NAMALWA (cell line): ENCODE data around the gene ALG12.
A peak's percentile ranks its signal among the peaks of the same experiment; 100 is the strongest.
"Not testable (repeated sequence)": the region's sequence is repeated elsewhere in the genome, so short reads cannot be mapped to it uniquely, and the experiment has no call there.

Experiments
- DNase-seq: peaks from one replicate; pipeline ENCODE4 v3.0.0-alpha.2; 2015; ENCODE audit warnings: low spot score

Gene ALG12

GRCh38 chr22:49867303-49868265 lies 50.7 kb downstream of the ALG12 start:
- DNase-seq = no peak

- no peak for DNase-seq
Measured at GRCh38 chr22:49866646-49867045, 51.6 kb downstream of the ALG12 start.

GRCh38 chr22:49866134-49866533 lies 52.1 kb downstream of the ALG12 start:
- no peak for DNase-seq

DNA sequence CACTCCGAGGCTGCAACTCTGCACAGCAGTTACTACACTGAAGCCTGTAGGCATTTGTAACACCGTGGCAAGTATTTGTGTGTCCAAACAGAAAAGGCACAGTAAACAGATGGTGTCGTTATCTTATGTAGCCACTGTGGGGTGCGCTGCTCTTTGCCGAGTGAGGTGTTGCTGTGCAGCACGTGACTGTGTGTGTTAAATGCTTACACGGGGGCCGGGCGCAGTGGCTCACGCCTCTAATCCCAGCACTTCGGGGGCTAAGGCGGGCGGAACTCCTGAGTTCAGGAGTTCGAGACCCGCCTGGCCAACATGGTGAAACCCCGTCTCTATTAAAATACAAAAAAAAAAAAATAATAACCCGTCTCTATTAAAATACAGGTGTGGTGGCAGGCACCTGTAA lies 53.1 kb downstream of the ALG12 start:
- no peak for DNase-seq

- no peak for DNase-seq
Measured at GRCh38 chr22:49863931-49864330, 54.3 kb downstream of the ALG12 start.

DNA sequence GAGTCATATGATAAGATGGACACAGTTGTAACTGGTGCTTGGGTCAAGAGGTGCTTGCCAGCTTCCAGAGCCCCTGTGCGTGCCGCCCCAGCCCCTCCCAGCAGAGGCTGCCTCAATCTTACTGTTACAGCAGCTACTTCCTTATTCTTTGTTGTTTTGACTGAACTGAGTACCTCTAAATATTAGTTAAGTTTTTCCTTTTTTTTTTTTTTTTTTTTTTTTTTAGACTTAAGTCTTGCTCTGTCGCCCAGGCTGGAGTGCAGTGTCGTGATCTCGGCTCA lies 55.8 kb downstream of the ALG12 start:
- no peak for DNase-seq

DNA sequence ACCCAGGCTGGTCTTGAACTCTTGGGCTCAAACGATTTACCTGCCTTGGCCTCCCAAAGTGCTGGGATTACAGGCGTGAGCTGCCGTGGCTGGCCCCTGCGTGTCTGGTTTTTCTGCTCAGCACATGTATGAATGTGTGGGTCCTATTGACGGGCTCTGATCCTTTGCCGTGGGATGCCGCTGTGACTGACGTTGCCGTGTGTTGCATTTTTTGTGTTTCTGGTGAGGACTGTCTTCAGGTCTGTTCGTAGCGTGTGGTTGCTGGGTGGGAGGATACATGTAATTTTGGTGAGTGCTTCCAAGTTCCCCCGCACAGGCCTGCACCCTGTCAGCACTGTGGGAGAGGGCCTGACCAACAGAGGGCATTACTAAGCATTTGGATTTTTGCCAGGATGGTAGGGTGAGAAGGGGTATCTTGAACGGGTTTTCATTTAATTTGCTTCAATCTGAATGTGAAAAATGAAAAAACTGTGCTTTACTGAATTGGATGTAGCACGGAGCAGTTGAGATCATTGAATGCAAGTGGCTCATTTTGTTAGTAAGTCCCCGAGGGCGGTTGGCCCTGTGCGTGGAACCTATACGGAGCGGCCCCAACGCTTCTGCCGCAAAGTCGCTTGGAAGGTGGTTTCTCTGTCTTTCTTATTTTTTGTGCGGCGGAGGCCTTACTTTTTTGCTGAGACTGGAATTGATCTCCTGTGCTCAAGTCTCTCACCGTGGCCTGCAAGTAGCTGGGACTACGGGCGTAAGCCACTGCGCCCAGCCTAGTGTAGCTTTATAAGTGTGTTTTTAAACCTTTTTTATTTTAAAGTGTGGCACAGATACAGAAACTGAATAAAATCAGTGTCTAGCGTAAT lies 56.4 kb downstream of the ALG12 start:
- DNase-seq = no peak

DNA sequence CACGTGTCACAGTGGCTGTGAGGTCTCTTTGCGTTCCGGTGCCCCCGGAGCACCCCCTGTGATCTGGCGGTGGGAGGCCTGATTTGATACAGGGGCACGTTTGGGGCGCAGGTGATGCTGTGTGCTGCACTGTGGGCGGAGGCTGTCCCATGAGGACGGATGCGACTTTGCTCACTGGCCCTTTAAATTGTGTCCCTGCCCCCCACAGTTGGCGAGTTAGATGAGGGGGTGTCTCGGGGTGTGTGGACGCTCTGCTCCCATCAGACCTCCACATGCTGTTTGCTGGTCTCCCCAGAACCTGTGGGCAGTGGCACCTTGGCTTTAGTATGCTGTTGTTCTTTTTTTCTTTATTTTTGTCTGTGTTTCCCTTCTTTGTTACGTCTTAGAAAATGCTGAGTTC lies 59.4 kb downstream of the ALG12 start:
- no peak for DNase-seq

DNA sequence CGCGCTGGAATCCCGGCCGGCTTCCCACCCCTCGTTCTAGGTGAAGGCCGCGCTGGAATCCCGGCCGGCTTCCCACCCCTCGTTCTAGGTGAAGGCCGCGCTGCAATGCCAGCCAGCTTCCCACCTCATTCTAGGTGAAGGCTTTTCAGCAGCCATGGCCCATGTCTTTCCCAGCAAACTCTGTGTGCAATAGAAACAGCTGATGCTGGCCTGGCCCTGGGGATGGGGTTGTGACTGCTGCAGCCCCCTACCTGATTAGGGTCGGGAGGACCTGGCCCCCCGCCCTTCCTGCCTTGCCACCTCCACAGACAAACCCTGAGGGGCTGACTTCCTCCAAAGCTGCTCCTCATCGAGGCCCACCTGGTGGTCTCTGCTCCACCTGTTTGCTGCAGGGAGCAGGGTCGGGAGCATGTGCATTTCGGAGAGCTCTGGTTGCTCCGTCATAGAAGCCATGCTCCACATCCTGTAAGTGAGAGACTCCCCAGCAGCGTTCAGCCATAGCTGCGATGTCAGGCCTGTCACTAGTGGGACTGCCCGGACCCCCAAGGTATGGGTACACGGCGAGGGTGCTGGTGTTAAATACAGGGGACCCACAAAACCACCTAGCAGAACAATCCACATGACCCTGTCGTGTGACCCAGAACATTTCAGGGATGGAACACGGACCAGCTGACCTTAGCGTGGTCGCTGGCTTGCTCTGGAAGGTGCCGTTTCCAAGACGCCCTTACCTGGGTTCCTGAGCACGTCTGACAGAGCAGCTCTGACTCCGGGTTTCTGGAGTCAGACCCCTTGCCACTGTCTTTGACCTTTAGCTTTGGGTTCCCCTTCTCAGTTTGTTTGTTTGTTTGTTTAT lies 61.2 kb downstream of the ALG12 start:
- no peak for DNase-seq

- no peak for DNase-seq
Measured at GRCh38 chr22:49856343-49856742, 61.9 kb downstream of the ALG12 start.

GRCh38 chr22:49855251-49855911 lies 62.9 kb downstream of the ALG12 start:
- peak; percentile 23 for DNase-seq

- DNase-seq = peak; percentile 62
Measured at GRCh38 chr22:49853981-49854831, 64.0 kb downstream of the ALG12 start.

GRCh38 chr22:49852898-49853894 lies 65.0 kb downstream of the ALG12 start, which contains the start of gene ZBED4:
Gene ZBED4, plus strand, starts transcription at chr22:49853844. Its CDS starts 29,819 bp downstream, at chr22:49883663.
- DNase-seq = peak; percentile 98

GRCh38 chr22:49852568-49852897 lies 65.7 kb downstream of the ALG12 start:
- not testable (repeated sequence) for DNase-seq

- no peak for DNase-seq
Measured at GRCh38 chr22:49850959-49851802, 67.1 kb downstream of the ALG12 start.
